ENCODE measurements around the gene CCDC63.

The CCDC63 gene

GRCh38 chr12:110888256-110888991 lies 41.6 kb downstream of the CCDC63 start:
- DNase-seq (ENCODE audit: low read depth) = no peak
- TF ChIP-seq CTCF (IDR thresholded peaks at IDR 0.05; ENCODE audit: control insufficient read depth, extremely low read depth, insufficient read depth) = no peak
- no peak overlapping the region for H3K4me3 ChIP-seq (ENCODE audit: low read depth, low read length)

GRCh38 chr12:110889361-110889760 lies 42.6 kb downstream of the CCDC63 start:
- H3K4me3 ChIP-seq (ENCODE audit: low read depth, low read length) = no peak overlapping the region
- no peak for TF ChIP-seq CTCF (IDR thresholded peaks at IDR 0.05; ENCODE audit: control insufficient read depth, extremely low read depth, insufficient read depth)
- DNase-seq (ENCODE audit: low read depth) = no peak

- no peak for TF ChIP-seq CTCF (IDR thresholded peaks at IDR 0.05; ENCODE audit: control insufficient read depth, extremely low read depth, insufficient read depth)
- no peak overlapping the region for H3K4me3 ChIP-seq (ENCODE audit: low read depth, low read length)
- DNase-seq (ENCODE audit: low read depth) = no peak
Measured at GRCh38 chr12:110893956-110894355, 47.2 kb downstream of the CCDC63 start.

GRCh38 chr12:110896559-110896958 lies 49.8 kb downstream of the CCDC63 start:
- no peak for TF ChIP-seq CTCF (IDR thresholded peaks at IDR 0.05; ENCODE audit: control insufficient read depth, extremely low read depth, insufficient read depth)
- DNase-seq (ENCODE audit: low read depth) = peak; percentile 21
- H3K4me3 ChIP-seq (ENCODE audit: low read depth, low read length) = no peak overlapping the region

- no peak for TF ChIP-seq CTCF (IDR thresholded peaks at IDR 0.05; ENCODE audit: control insufficient read depth, extremely low read depth, insufficient read depth)
- DNase-seq (ENCODE audit: low read depth) = no peak
- H3K4me3 ChIP-seq (ENCODE audit: low read depth, low read length) = no peak overlapping the region
Measured at GRCh38 chr12:110901401-110901800, 54.6 kb downstream of the CCDC63 start.

- no peak for TF ChIP-seq CTCF (IDR thresholded peaks at IDR 0.05; ENCODE audit: control insufficient read depth, extremely low read depth, insufficient read depth)
- H3K4me3 ChIP-seq (ENCODE audit: low read depth, low read length) = no peak overlapping the region
- DNase-seq (ENCODE audit: low read depth) = no peak
Measured at GRCh38 chr12:110903511-110903910, 56.7 kb downstream of the CCDC63 start.

GRCh38 chr12:110906083-110906482 lies 59.3 kb downstream of the CCDC63 start:
- H3K4me3 ChIP-seq (ENCODE audit: low read depth, low read length) = no peak overlapping the region
- DNase-seq (ENCODE audit: low read depth) = no peak
- TF ChIP-seq CTCF (IDR thresholded peaks at IDR 0.05; ENCODE audit: control insufficient read depth, extremely low read depth, insufficient read depth) = peak; percentile 36

Data from LNCaP clone FGC (cell line).